Activated B cell treated with CpG ODN at 0.5 μM for 24 hours (primary cell): ENCODE measurements around the gene CRAT. TPM values are rescaled to one million over a fixed set of nuclear protein-coding genes. Genes with fewer than 3 reads are reported as not detected.
A peak's percentile ranks its signal among the peaks of the same experiment; 100 is the strongest.

ENCODE experiments used
- ATAC-seq: fragments of 200-7000 bp; cut with Tn5 transposase; one replicate; pipeline ENCODE4 v1.10.0; 2021; ENCODE audit warnings: low read depth, mild to moderate bottlenecking, moderate library complexity
- CTCF ChIA-PET: fragments of 350-600 bp; sonication (Branson Sonifier 250); formaldehyde crosslinking; loops from one replicate; lab custom pipeline; 2021; ENCODE audit warnings: antibody characterized with exemption; lab: Charles Lee
- POLR2A ChIA-PET: fragments of 350-600 bp; sonication (Branson Sonifier 250); formaldehyde crosslinking; loops from one replicate; lab custom pipeline; 2021; ENCODE audit warnings: antibody characterized with exemption; lab: Charles Lee
- DNase-seq: peaks from one replicate; pipeline ENCODE4 v3.0.0; 2022
- H3K27ac Mint-ChIP-seq: one replicate; pipeline ENCODE4 v1.8.0; 2020; ENCODE audit warnings: mixed read lengths
- H3K27me3 Mint-ChIP-seq: one replicate; pipeline ENCODE4 v1.8.0; 2021; ENCODE audit warnings: mixed read lengths
- H3K36me3 Mint-ChIP-seq: one replicate; pipeline ENCODE4 v1.8.0; 2021; ENCODE audit warnings: low read depth, mixed read lengths
- H3K4me1 Mint-ChIP-seq: one replicate; pipeline ENCODE4 v1.8.0; 2021; ENCODE audit warnings: mixed read lengths
- H3K4me3 Mint-ChIP-seq: one replicate; pipeline ENCODE4 v1.8.0; 2020; ENCODE audit warnings: mild to moderate bottlenecking, mixed read lengths
- H3K9me3 Mint-ChIP-seq: one replicate; pipeline ENCODE4 v1.8.0; 2020; ENCODE audit warnings: mixed read lengths
- intact Hi-C: fragments of 100-400 bp; cut with micrococcal nuclease; formaldehyde crosslinking; loops from one replicate; pipeline ENCODE4 v1.15.1; 2024
- total RNA-seq: library from RNA; stranded (reverse); gene quantifications from 2 replicates; pipeline ENCODE4 v1.2.3, GENCODE V29; 2022
- TF ChIP-seq, protein P1 (sequence below): fragments of 200-600 bp; IDR thresholded peaks from one replicate; pipeline ENCODE4 v1.8.0; 2022; ENCODE audit warnings: antibody characterized with exemption, mild to moderate bottlenecking

Gene CRAT
- total RNA-seq, 1 donor from 2014 or later, result 8.2 TPM

DNA sequence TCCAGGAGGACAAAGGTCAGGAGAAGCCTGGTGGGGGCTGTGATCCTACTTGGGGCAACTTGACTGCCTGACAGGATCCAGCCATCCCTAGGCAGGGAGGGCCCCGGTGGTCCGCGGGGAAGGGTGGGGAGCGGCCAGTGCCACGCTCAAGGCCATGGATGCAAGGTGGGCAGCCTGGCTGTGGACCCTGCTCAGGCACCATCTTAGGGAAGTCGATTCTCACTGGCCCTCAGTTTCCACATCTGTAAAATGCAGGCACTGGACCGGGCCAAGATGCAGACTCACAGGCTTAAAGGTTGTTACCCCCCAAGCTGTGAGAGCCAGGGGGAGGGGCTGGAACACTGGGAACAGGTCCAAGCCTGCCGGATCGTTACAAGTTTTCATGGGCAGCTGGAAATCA lies 38.4 kb downstream of the CRAT start:
- Mint-ChIP-seq H3K36me3 (peaks cover 8% of the 10 kb centered on the region), H3K4me3 (no peak overlapping the region), H3K27ac (peak overlapping the region; percentile 56), H3K27me3 (no peaks in the 10 kb centered on the region), H3K9me3 (no peaks in the 10 kb centered on the region), H3K4me1 (peaks cover 26% of the 10 kb centered on the region)
- ChIA-PET POLR2A (interaction anchor here (0.6 to 1.3 kb wide), 3 partner anchors 9 to 53 kb away, joined by 3 to 6 read pairs (median 4); partner anchors contain the start of gene DOLPP1), CTCF (no interaction called here)
- ATAC-seq (no peak), DNase-seq (no peak)
- TF ChIP-seq, protein P1, sequence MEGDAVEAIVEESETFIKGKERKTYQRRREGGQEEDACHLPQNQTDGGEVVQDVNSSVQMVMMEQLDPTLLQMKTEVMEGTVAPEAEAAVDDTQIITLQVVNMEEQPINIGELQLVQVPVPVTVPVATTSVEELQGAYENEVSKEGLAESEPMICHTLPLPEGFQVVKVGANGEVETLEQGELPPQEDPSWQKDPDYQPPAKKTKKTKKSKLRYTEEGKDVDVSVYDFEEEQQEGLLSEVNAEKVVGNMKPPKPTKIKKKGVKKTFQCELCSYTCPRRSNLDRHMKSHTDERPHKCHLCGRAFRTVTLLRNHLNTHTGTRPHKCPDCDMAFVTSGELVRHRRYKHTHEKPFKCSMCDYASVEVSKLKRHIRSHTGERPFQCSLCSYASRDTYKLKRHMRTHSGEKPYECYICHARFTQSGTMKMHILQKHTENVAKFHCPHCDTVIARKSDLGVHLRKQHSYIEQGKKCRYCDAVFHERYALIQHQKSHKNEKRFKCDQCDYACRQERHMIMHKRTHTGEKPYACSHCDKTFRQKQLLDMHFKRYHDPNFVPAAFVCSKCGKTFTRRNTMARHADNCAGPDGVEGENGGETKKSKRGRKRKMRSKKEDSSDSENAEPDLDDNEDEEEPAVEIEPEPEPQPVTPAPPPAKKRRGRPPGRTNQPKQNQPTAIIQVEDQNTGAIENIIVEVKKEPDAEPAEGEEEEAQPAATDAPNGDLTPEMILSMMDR, result no peak
- intact Hi-C loops, result no loop called here

DNA sequence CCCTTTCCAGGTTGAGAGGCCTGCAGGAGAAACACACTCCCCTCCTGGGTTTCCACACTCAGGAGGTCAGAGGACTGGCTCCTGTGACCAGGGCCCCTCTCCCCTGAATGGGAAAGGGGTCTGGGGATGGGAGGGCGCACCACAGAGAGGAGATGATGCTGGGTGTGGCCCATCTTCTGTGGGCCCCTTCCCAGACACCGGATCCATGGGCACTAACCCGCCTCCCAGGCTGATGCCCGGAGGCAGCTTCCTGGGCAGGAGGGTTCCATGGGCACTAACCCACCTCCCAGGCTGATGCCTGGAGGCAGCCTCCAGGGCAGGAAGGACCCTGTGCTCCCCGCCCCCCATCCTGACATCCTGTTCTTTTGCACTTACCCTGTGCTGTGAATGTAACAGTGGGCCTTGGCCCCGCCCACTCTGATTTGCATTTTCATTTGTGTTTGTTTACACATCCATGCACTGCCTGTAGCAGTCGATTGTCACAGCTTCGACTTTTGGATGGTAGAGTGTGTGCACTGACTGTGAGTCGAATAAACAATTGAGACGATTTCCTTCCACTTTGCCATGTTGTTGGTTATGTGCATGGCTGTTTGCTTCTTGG lies 39.0 kb downstream of the CRAT start:
- peaks cover 10% of the 10 kb centered on the region for H3K36me3 Mint-ChIP-seq
- no peak for ATAC-seq
- intact Hi-C loops, result no loop called here
- H3K27ac Mint-ChIP-seq, result peak overlapping the region; percentile 56
- no peak for DNase-seq
- no peaks in the 10 kb centered on the region for H3K9me3 Mint-ChIP-seq
- H3K4me1 Mint-ChIP-seq, result peaks cover 26% of the 10 kb centered on the region
- ChIA-PET CTCF (no interaction called here), POLR2A (interaction anchor here (0.6 to 1.3 kb wide), 3 partner anchors 10 to 52 kb away, joined by 3 to 6 read pairs (median 4); partner anchors contain the start of gene DOLPP1)
- H3K27me3 Mint-ChIP-seq, result no peaks in the 10 kb centered on the region
- no peak overlapping the region for H3K4me3 Mint-ChIP-seq
- TF ChIP-seq, protein P1, result no peak

DNA sequence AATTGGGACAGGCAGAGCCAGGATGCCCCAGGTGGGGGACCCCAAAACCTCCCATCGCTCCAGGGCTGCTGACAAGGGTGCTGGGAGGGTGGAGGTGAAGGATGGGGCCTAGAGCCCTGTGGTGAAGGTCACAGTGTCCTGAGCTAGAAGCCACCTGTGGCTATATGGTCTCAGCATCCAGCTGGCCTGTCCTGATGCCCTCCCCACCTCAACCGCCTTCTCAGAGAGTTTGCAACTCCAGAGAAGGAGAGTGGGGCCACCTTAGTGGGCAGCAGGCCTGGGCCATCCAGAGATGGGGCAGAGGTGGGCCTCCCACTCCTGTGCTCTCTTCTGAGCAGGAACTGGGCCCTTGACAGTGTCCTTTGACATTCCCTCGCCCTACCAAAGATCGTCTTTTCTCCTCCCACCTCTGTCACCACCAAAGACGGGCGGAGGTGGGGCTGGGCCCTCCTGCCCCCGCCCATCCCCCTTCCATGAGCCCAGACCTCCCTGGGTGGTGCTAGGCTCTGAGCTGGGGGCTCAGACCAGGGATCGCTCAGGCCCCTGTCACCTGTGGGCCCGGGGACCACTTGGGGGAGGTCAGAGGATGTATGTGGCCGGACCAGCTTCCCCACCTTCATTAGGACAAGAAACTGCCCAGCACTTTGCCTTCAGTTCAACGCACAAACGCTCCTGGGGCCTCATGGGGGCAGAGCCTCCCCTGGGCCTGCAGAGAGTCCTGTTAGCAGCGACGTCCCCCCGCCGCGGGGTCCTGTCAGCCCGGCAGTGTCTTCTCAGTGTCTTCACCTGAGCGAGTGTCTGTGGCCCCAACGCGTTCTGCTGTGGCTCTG lies 39.7 kb downstream of the CRAT start:
- H3K9me3 Mint-ChIP-seq, result no peaks in the 10 kb centered on the region
- ATAC-seq, result no peak
- no peak overlapping the region for H3K4me3 Mint-ChIP-seq
- H3K27me3 Mint-ChIP-seq, result no peaks in the 10 kb centered on the region
- ChIA-PET POLR2A (interaction anchor here (2.2 to 2.4 kb wide), 2 partner anchors 10 to 35 kb away, joined by 13 to 21 read pairs; partner anchors contain the start of genes DOLPP1 and MIGA2), CTCF (no interaction called here)
- H3K36me3 Mint-ChIP-seq, result peaks cover 13% of the 10 kb centered on the region
- intact Hi-C loops, result no loop called here
- TF ChIP-seq, protein P1, result no peak
- peaks cover 26% of the 10 kb centered on the region for H3K4me1 Mint-ChIP-seq
- no peak overlapping the region for H3K27ac Mint-ChIP-seq
- no peak for DNase-seq

DNA sequence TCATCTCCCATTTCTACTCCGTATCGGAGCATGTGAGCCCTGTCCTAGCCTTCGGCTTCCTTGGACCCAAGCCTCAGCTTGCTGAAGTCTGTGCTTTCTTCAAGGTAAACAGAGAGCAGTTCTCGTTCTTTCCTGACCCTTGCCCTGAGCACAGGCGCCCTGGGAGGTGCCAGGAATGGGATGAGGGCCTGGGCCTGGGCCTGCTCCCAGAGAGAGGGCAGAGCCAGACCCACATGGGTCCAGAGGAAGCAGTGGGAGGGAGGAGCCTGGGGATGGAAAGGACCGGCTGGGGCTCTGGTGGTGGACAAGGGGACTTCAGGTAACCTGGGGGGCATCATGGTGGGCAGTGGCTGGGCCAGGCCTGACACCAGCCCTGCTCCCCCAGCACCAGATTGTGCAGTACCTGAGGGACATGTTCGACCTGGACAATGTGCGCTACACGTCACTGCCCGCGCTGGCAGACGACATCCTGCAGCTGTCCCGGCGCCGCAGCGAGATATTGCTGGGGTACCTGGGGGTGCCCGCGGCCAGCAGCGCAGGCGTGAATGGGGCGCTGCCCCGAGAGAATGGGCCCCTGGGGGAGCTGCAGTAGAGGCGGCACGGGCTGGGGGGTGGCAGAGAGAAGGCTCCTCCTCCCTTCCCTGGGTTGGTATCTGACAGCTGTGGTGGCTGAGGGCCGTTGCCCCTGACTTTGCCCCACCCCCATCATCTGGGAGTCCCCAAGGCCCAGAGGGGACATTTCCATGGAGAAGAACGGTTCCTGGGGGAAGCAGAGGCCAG lies 40.5 kb downstream of the CRAT start:
- DNase-seq, result no peak
- ChIA-PET CTCF (no interaction called here), POLR2A (interaction anchor here (0.5 to 2.4 kb wide), 5 partner anchors 11 to 879 kb away, joined by 4 to 21 read pairs (median 6); partner anchors contain the start of genes CIZ1, DOLPP1, MIGA2 and SH3GLB2)
- peaks cover 26% of the 10 kb centered on the region for H3K4me1 Mint-ChIP-seq
- TF ChIP-seq, protein P1, result no peak
- H3K27me3 Mint-ChIP-seq, result no peaks in the 10 kb centered on the region
- no peak for ATAC-seq
- intact Hi-C loops, result loop anchor here (1.0 to 5.0 kb wide), 3 partner anchors 11 to 42 kb away; partner anchors contain the start of genes CRAT, DOLPP1, PTPA and SH3GLB2
- peaks cover 21% of the 10 kb centered on the region for H3K36me3 Mint-ChIP-seq
- H3K4me3 Mint-ChIP-seq, result no peak overlapping the region
- no peaks in the 10 kb centered on the region for H3K9me3 Mint-ChIP-seq
- peak overlapping the region; percentile 12 for H3K27ac Mint-ChIP-seq
